Heart left ventricle (tissue), 16 donors: ENCODE measurements around the gene OR10AD1. TPM values are rescaled to one million over a fixed set of nuclear protein-coding genes. Genes with fewer than 3 reads are reported as not detected.
A peak's percentile ranks its signal among the peaks of the same experiment; 100 is the strongest.

Experiments
- ATAC-seq, 4 donors: fragments of 200-7000 bp; cut with Tn5 transposase; one replicate each; pipeline ENCODE4 v1.9.1; 2020 to 2022; ENCODE audit warnings: moderate library complexity in 4 of 4, mild to moderate bottlenecking in 3 of 4, moderate number of reproducible peaks in 1 of 4
- DNase-seq, 5 donors: peaks; one replicate each; pipeline ENCODE4 v3.0.0-alpha.2; 2020
- H3K27ac ChIP-seq, 12 donors: fragments of 200-600 bp; sonication (generic) in 4 of 12; one replicate each; pipeline versions ENCODE4 v1.5.0 to v1.8.0; 2016 to 2022; ENCODE audit warnings: mild to moderate bottlenecking in 2 of 12
- H3K27me3 ChIP-seq, 9 donors: fragments of 200-600 bp; sonication (generic) in 2 of 9; one replicate each; pipeline versions ENCODE4 v1.5.1 to v1.8.0; 2016 to 2022; ENCODE audit warnings: mild to moderate bottlenecking in 3 of 9
- H3K36me3 ChIP-seq, 9 donors: fragments of 200-600 bp; sonication (generic) in 2 of 9; one replicate each; pipeline versions ENCODE4 v1.5.0 to v1.8.0; 2018 to 2022; ENCODE audit warnings: mild to moderate bottlenecking in 2 of 9
- H3K4me1 ChIP-seq, 12 donors: fragments of 200-600 bp; sonication (generic) in 4 of 12; one replicate each; pipeline versions ENCODE4 v1.5.0 to v1.8.0; 2016 to 2022; ENCODE audit warnings: mild to moderate bottlenecking in 3 of 12
- H3K4me3 ChIP-seq, 12 donors: fragments of 200-600 bp; sonication (generic) in 4 of 12; one replicate each; pipeline versions ENCODE4 v1.5.0 to v1.8.0; 2017 to 2022; ENCODE audit warnings: mild to moderate bottlenecking in 9 of 12, moderate library complexity in 4 of 12
- H3K9me3 ChIP-seq, 12 donors: fragments of 200-600 bp; sonication (generic) in 4 of 12; one replicate each; pipeline versions ENCODE4 v1.5.0 to v1.8.0; 2016 to 2022; ENCODE audit warnings: mild to moderate bottlenecking in 1 of 12
- POLR2A ChIP-seq, 2 donors: fragments of 450-650 bp; IDR thresholded peaks; one replicate each; pipeline ENCODE4 v1.6.1; 2017; ENCODE audit warnings: antibody characterized with exemption in 2 of 2, mild to moderate bottlenecking in 2 of 2, moderate library complexity in 2 of 2
- WGBS, 4 donors: extraction: QIAGEN DNeasy Blood & Tissue Kit in 2 of 4; methylation state at CpG; one replicate each; pipeline versions ENCODE4 v1.1.5 to v1.1.7; 2013 to 2018; 5-methylcytosine and 5-hydroxymethylcytosine counted together
- intact Hi-C, 10 donors: fragments of 100-400 bp; cut with DNase I; formaldehyde crosslinking; loops; one replicate each; pipeline versions ENCODE4 v1.11.1 to v1.14.2; 2022
- polyA plus RNA-seq, 2 donors: library from polyadenylated mRNA; stranded (reverse); fragments of 200-250 nt; gene quantifications; one replicate each; pipeline ENCODE4 v1.2.3, GENCODE V29; 2013
- total RNA-seq, 9 donors: library from RNA; depleted of rRNA in 2 of 9; stranded (reverse); fragments of >200 nt in 2 of 9; fragmentation: NEBNext Ultra II Directional in 3 of 9; extraction: Animal tissue kit (Norgen Biotek cat#: 25700) in 3 of 9; gene quantifications; one replicate each; pipeline versions ENCODE4 v1.1.0 to v1.2.4, GENCODE V29; 2016 to 2023
- TF ChIP-seq, protein P1 (sequence below), 12 donors: fragments of 200-600 bp; sonication (generic) in 4 of 12; IDR thresholded peaks; one replicate each; pipeline versions ENCODE4 v1.5.0 to v1.8.0; 2018 to 2022; ENCODE audit warnings: antibody characterized with exemption in 12 of 12, mild to moderate bottlenecking in 5 of 12
- donor health status: ischemic (EF 13 %, LVEDD 7.1; RV severe dilation, severe dysfunction).
- donor health status: healthy with polysubstance abuse.
- donor health status: DM: no; HTN: yes; CAD: no.
- donor health status: DM: no; HTN: no; CAD: no.
- donor health status: ischemic (EF 25% LVEDD 6.9; RV normal size, moderate dysfunction).
- donor health status: ischemic (EF 25% LVEDD 5.7; RV mildly dilated, moderate dysfunction).
- donor health status: healthy.
- donor health status: DM: yes; HTN: yes; CAD: no.
- donor health status: ischemic (EF 35%, LVEDD 5.7; RV mildly dilated, moderate dysfunction).
- donor health status: nonischemic (EF 11% LVEDD 7.7; RV severe dilation, severe dysfunction).
- donor health status: DM: yes; HTN: yes; CAD: no.
- donor health status: PGD.
- donor health status: ischemic (EF 29% LVEDD 5.4; RV normal size, mild dysfunction).
- donor health status: nonischemic (EF 23%, LVEDD 6.1; RV moderate dilation, normal function).

The OR10AD1 gene
- total and polyA plus RNA-seq, 11 donors = not detected

DNA sequence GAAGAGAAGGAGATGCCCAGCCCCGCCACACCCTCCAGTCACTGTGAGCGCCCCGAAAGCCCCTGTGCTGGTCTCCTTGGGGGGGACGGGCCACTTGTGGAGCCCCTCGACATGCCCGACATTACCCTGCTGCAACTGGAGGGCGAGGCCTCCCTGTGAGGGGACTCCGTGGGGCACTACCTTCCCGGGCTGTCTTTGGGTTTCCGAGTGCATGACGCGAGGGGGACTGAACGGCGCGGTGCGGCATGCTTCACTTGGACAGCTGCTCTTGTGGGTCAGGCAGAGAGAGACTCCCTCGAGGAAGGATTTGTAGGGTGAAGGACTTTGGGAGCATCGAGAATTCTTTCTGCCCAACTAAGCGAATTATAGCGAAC is 18.6 kb downstream of the OR10AD1 start:
- ATAC-seq (no peak), DNase-seq (no peak)
- Histone ChIP-seq H3K36me3 (no peaks in the 10 kb centered on the region), H3K27ac (peak overlapping the region in 4 of 12 donors; percentile 20 to 72 (median 51)), H3K27me3 (peaks cover 17 to 46% (median 28%) of the 10 kb centered on the region in 9 donors), H3K9me3 (no peaks in the 10 kb centered on the region), H3K4me1 (peaks cover 0 to 28% (median 16%) of the 10 kb centered on the region in 12 donors), H3K4me3 (peak overlapping the region; percentile 49 to 89 (median 70))
- TF ChIP-seq, protein P1, sequence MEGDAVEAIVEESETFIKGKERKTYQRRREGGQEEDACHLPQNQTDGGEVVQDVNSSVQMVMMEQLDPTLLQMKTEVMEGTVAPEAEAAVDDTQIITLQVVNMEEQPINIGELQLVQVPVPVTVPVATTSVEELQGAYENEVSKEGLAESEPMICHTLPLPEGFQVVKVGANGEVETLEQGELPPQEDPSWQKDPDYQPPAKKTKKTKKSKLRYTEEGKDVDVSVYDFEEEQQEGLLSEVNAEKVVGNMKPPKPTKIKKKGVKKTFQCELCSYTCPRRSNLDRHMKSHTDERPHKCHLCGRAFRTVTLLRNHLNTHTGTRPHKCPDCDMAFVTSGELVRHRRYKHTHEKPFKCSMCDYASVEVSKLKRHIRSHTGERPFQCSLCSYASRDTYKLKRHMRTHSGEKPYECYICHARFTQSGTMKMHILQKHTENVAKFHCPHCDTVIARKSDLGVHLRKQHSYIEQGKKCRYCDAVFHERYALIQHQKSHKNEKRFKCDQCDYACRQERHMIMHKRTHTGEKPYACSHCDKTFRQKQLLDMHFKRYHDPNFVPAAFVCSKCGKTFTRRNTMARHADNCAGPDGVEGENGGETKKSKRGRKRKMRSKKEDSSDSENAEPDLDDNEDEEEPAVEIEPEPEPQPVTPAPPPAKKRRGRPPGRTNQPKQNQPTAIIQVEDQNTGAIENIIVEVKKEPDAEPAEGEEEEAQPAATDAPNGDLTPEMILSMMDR (IDR thresholded peaks at IDR 0.05) = no peak
- TF ChIP-seq POLR2A (IDR thresholded peaks at IDR 0.05) = no peak
- intact Hi-C loops = loop anchor here in 4 of 10 donors (5.0 to 10.0 kb wide), 4 partner anchors 222 to 440 kb away; partner anchors contain the start of gene TMEM106C (in 1 of the 4)
- 7 to 21% (median 12%) methylated on average over 10 to 20 of the region's 20 CpGs for WGBS, 4 donors

- Histone ChIP-seq H3K4me3 (peak overlapping the region; percentile 49 to 89 (median 70)), H3K4me1 (peaks cover 0 to 28% (median 16%) of the 10 kb centered on the region in 12 donors), H3K27me3 (peaks cover 17 to 51% (median 28%) of the 10 kb centered on the region in 9 donors), H3K36me3 (no peaks in the 10 kb centered on the region), H3K9me3 (no peaks in the 10 kb centered on the region), H3K27ac (peak overlapping the region in 8 of 12 donors; percentile 20 to 72 (median 53))
- DNase-seq = peak in 2 of 5 donors; percentile 29 to 70
- ATAC-seq = peak in 3 of 4 donors; percentile 2 to 25 (median 20)
- intact Hi-C loops = loop anchor here in 5 of 10 donors (2.0 to 10.0 kb wide), 5 partner anchors 25 to 441 kb away; partner anchors contain the start of gene TMEM106C (in 1 of the 5)
- TF ChIP-seq, protein P1 (IDR thresholded peaks at IDR 0.05) = no peak
- no peak for TF ChIP-seq POLR2A (IDR thresholded peaks at IDR 0.05)
- 2 to 9% (median 3%) methylated on average over 9 to 61 of the region's 61 CpGs for WGBS, 4 donors
These were observed 19.1 kb downstream of the OR10AD1 start for GRCh38 chr12:48183876-48184548.

DNA sequence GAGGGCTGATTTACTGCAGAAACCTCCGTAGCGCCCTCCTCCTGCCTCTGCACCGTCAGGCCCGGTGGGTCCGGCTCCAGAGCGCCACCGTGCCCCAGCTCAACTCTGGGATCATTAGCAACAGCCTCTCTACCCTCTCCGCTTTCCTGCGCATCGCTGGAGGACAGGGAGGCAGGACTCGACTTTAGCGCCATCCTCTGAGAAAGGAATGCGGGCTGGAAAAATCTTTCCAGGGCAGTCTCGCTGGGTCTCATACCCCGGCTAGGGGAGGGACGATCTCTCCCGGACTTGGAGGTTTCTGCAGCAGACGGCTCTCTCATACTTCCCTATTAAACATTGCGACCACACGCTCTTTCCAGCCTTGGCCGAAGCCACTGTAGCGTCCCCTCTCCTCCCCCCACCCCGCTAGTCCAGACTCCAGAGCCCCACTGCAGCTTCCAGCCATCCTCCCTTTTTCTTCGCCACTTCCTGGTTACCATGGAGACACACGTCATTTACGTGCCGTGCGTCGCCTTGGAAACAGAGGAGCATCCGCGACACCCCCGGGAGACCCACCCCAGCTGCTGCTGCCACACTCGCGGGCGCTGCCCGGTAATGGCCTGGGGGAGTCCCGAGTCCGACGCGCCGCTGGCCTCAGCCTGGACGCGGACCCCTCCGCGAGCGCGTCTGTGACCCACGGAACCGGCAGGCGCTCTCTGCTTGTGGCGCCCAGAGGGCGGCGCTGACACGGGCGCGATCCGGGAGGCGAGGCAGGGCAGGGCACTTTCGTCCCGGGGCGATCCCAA is 19.8 kb downstream of the OR10AD1 start, which contains the start of gene CCDC184:
Gene CCDC184, plus strand, starts transcription at position 554 of the 785 bp plus-strand sequence. CDS start 479 bp downstream, outside the sequence.
- H3K4me3 ChIP-seq = peak within 1 kb of the TSS; percentile 49 to 89 (median 70)
- peak within 1 kb of the TSS in 9 of 12 donors; percentile 1 to 72 (median 54) for H3K27ac ChIP-seq
- peaks cover 17 to 54% (median 31%) of the 10 kb centered on the region in 9 donors for H3K27me3 ChIP-seq
- intact Hi-C loops = loop anchor here in 5 of 10 donors (2.0 to 10.0 kb wide), 5 partner anchors 24 to 442 kb away; partner anchors contain the start of gene TMEM106C (in 1 of the 5)
- ATAC-seq (peak; percentile 54 to 82 (median 80)), DNase-seq (peak; percentile 62 to 79 (median 76))
- H3K4me1 ChIP-seq = peaks cover 0 to 28% (median 16%) of the 10 kb centered on the region in 12 donors
- H3K36me3 ChIP-seq = no peaks in the 10 kb centered on the region
- no peaks in the 10 kb centered on the region for H3K9me3 ChIP-seq
- TF ChIP-seq POLR2A (IDR thresholded peaks at IDR 0.05) = peak in 1 of 2 donors; percentile 27
- TF ChIP-seq, protein P1 (IDR thresholded peaks at IDR 0.05) = peak in 8 of 12 donors; percentile 7 to 65 (median 36)
- whole genome bisulfite sequencing, 4 donors = 0 to 1% (median 1%) methylated on average over 33 to 61 of the region's 61 CpGs
